Hematopoietic multipotent progenitor cell treated with erythropoietin and hydrocortisone succinate and interleukin-3 and kit ligand, for 15 days (in vitro differentiated cells): ENCODE data around the gene ADGRG1.
"Not testable (repeated sequence)": the region's sequence is repeated elsewhere in the genome, so short reads cannot be mapped to it uniquely, and the experiment has no call there.

Experiments
- DNase-seq: peaks from one replicate; pipeline ENCODE4 v3.0.0-alpha.2; 2015; ENCODE audit warnings: low spot score

ADGRG1 gene

GRCh38 chr16:57666353-57667047 is 38.1 kb downstream of the ADGRG1 start:
- no peak for DNase-seq

- DNase-seq: no peak
These were observed 38.7 kb downstream of the ADGRG1 start for GRCh38 chr16:57667048-57667525.

GRCh38 chr16:57667526-57668262 is 39.3 kb downstream of the ADGRG1 start:
- no peak for DNase-seq

- no peak for DNase-seq
These were observed 39.8 kb downstream of the ADGRG1 start, which contains the start of gene ADGRG3 for GRCh38 chr16:57668263-57668571. ADGRG3 (plus strand) TSS chr16:57668306; CDS start chr16:57668348, 42 bp downstream.

- no peak for DNase-seq
These were observed 40.4 kb downstream of the ADGRG1 start for GRCh38 chr16:57668630-57669475.

GRCh38 chr16:57669476-57670162 is 41.2 kb downstream of the ADGRG1 start:
- DNase-seq: no peak

GRCh38 chr16:57670196-57670595 is 41.8 kb downstream of the ADGRG1 start:
- DNase-seq: no peak

- DNase-seq: not testable (repeated sequence)
These were observed 43.0 kb downstream of the ADGRG1 start for GRCh38 chr16:57671451-57671850.

- no peak for DNase-seq
These were observed 44.0 kb downstream of the ADGRG1 start for GRCh38 chr16:57672416-57672815.

GRCh38 chr16:57672824-57673223 is 44.4 kb downstream of the ADGRG1 start:
- DNase-seq: no peak

- DNase-seq: no peak
These were observed 47.5 kb downstream of the ADGRG1 start for GRCh38 chr16:57675741-57676551.

- DNase-seq: no peak
These were observed 48.2 kb downstream of the ADGRG1 start for GRCh38 chr16:57676553-57677085.

- DNase-seq: no peak
These were observed 49.4 kb downstream of the ADGRG1 start for GRCh38 chr16:57677622-57678369.

GRCh38 chr16:57679016-57679415 is 50.6 kb downstream of the ADGRG1 start:
- DNase-seq: no peak

- no peak for DNase-seq
These were observed 51.5 kb downstream of the ADGRG1 start for GRCh38 chr16:57679767-57680482.

- no peak for DNase-seq
These were observed 52.5 kb downstream of the ADGRG1 start for GRCh38 chr16:57680842-57681375.

GRCh38 chr16:57681950-57682728 is 53.7 kb downstream of the ADGRG1 start:
- DNase-seq: no peak
